Ishikawa (cell line): ENCODE measurements around the gene HEBP1.

ENCODE experiments used
- CEBPB ChIP-seq: IDR thresholded peaks from 2 replicates; pipeline ENCODE4 v1.6.1; 2012
- CREB1 ChIP-seq: IDR thresholded peaks from 2 replicates; pipeline ENCODE4 v1.6.1; 2012; ENCODE audit warnings: low read depth
- EGR1 ChIP-seq: IDR thresholded peaks from 2 replicates; pipeline ENCODE4 v1.6.1; 2012
- EP300 ChIP-seq: IDR thresholded peaks from 2 replicates; pipeline ENCODE4 v1.6.1; 2012; ENCODE audit warnings: borderline replicate concordance
- FOXM1 ChIP-seq: IDR thresholded peaks from 2 replicates; pipeline ENCODE4 v1.6.1; 2012; ENCODE audit warnings: low read depth, borderline replicate concordance
- MAX ChIP-seq: IDR thresholded peaks from 2 replicates; pipeline ENCODE4 v1.6.1; 2012
- NFIC ChIP-seq: IDR thresholded peaks from 2 replicates; pipeline ENCODE4 v1.6.1; 2012
- RAD21 ChIP-seq: IDR thresholded peaks from 2 replicates; pipeline ENCODE4 v1.6.1; 2012; ENCODE audit warnings: low read depth
- TAF1 ChIP-seq: IDR thresholded peaks from 2 replicates; pipeline ENCODE4 v1.6.1; 2012; ENCODE audit warnings: low read depth, mild to moderate bottlenecking
- TCF12 ChIP-seq: IDR thresholded peaks from 2 replicates; pipeline ENCODE4 v1.6.1; 2012; ENCODE audit warnings: low read depth
- TEAD4 ChIP-seq: IDR thresholded peaks from 2 replicates; pipeline ENCODE4 v1.6.1; 2012
- YY1 ChIP-seq: IDR thresholded peaks from 2 replicates; pipeline ENCODE4 v1.6.1; 2012; ENCODE audit warnings: low read depth
- ZBTB7A ChIP-seq: IDR thresholded peaks from 2 replicates; pipeline ENCODE4 v1.6.1; 2012; ENCODE audit warnings: low read depth
- TF ChIP-seq, protein P1 (sequence below): IDR thresholded peaks from 2 replicates; pipeline ENCODE4 v1.6.1; 2012; ENCODE audit warnings: low read depth, mild to moderate bottlenecking
- TF ChIP-seq, protein P2 (sequence below): IDR thresholded peaks from 2 replicates; pipeline ENCODE4 v1.6.1; 2012

Gene HEBP1

GRCh38 chr12:13023811-13024530 lies 23.9 kb upstream of the HEBP1 start:
- TF ChIP-seq RAD21 = peak; percentile 82
- TF ChIP-seq NFIC = no peak

GRCh38 chr12:13022851-13023271 lies 22.8 kb upstream of the HEBP1 start:
- TF ChIP-seq TEAD4 = no peak
- TF ChIP-seq ZBTB7A = no peak
- no peak for TF ChIP-seq FOXM1
- no peak for TF ChIP-seq MAX
- TF ChIP-seq EP300 = no peak

DNA sequence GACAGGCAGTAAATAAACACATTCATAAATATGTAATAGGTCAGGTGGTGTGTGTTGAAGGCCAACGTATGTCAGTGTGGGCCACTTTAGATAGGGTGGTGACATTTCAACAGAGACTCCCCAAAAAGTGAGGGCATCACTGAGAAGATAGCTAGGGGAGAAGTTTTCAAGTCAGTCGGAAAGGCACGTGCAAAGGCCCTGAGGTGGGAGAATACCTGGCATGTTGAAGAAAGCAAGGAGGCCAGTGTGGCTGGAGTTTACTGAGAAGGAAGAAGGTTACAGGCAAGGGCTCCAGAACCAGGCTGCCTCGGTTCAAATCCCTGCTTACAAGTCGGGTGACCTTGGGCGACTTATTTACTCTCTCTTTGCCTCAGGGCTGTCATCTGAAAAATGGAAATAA lies 11.0 kb upstream of the HEBP1 start:
- no peak for TF ChIP-seq TEAD4
- no peak for TF ChIP-seq CEBPB

DNA sequence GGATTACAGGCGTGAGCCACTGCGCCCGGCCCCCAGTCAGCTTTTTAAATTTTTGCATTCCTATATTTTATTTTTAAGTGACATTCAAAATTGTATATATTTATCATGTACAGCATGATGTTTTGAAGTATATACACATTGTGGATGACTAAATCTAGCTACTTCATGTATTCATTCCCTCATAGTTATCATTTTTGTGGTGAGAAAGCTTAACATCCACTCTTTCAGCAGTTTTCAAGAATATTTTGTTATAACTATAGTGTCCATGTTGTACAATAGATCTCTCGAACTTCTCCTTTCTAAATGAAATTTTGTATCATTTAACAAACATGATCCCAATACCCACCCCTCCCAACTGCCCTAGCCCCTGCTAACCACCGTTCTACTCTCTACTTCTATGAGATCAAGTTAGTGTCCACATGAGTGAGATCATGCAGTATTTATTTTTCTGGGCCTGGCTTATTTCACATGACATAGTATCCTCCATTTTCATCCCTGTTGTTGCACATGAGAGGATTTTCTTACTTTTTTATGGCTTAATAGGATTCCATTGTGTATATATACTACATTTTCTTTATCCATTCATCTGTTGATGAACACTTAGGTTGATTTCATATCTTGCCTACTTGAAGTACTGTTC lies 8.8 kb upstream of the HEBP1 start:
- TF ChIP-seq MAX (no peak), RAD21 (no peak), YY1 (no peak), CREB1 (no peak), TCF12 (no peak), TAF1 (no peak), NFIC (no peak), EGR1 (no peak), CEBPB (no peak), FOXM1 (no peak)
- TF ChIP-seq, protein P1, sequence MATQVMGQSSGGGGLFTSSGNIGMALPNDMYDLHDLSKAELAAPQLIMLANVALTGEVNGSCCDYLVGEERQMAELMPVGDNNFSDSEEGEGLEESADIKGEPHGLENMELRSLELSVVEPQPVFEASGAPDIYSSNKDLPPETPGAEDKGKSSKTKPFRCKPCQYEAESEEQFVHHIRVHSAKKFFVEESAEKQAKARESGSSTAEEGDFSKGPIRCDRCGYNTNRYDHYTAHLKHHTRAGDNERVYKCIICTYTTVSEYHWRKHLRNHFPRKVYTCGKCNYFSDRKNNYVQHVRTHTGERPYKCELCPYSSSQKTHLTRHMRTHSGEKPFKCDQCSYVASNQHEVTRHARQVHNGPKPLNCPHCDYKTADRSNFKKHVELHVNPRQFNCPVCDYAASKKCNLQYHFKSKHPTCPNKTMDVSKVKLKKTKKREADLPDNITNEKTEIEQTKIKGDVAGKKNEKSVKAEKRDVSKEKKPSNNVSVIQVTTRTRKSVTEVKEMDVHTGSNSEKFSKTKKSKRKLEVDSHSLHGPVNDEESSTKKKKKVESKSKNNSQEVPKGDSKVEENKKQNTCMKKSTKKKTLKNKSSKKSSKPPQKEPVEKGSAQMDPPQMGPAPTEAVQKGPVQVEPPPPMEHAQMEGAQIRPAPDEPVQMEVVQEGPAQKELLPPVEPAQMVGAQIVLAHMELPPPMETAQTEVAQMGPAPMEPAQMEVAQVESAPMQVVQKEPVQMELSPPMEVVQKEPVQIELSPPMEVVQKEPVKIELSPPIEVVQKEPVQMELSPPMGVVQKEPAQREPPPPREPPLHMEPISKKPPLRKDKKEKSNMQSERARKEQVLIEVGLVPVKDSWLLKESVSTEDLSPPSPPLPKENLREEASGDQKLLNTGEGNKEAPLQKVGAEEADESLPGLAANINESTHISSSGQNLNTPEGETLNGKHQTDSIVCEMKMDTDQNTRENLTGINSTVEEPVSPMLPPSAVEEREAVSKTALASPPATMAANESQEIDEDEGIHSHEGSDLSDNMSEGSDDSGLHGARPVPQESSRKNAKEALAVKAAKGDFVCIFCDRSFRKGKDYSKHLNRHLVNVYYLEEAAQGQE = no peak

DNA sequence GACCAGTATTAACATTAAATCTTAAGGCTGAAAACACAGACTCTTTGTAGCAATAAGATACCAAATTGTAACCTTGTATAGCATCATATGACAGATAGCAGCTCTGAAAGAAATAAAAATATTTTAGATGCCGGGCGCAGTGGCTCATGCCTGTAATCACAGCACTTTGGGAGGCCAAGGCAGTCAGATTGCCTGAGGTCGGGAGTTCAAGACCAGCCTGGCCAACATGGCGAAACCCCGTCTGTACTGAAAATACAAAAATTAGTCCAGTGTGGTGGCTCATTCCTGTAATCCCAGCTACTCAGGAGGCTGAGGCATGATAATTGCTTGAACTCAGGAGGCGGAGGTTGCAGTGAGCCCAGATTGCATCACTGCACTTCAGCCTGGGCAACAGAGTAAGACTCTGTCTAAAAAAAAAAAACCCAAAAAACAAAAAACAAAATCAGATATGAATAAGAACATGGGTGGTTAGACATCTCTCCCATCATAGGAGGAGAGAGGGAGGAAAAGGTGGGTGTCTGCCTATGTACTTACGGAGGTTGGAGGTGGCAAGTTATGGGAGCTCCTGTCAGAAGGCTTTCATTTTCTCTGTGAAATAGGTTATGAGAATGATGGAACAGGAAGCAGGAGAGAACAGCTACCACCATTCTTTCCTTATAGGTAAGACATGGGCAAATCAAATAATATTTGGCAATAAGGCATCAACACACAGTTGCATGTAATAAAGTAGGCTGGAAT lies 7.6 kb upstream of the HEBP1 start:
- TF ChIP-seq YY1 (no peak), FOXM1 (no peak), CREB1 (no peak), RAD21 (no peak), MAX (no peak), TCF12 (no peak), EP300 (no peak), ZBTB7A (no peak), EGR1 (no peak), TAF1 (no peak), CEBPB (no peak), NFIC (no peak)
- TF ChIP-seq, protein P1 = no peak
- TF ChIP-seq, protein P2, sequence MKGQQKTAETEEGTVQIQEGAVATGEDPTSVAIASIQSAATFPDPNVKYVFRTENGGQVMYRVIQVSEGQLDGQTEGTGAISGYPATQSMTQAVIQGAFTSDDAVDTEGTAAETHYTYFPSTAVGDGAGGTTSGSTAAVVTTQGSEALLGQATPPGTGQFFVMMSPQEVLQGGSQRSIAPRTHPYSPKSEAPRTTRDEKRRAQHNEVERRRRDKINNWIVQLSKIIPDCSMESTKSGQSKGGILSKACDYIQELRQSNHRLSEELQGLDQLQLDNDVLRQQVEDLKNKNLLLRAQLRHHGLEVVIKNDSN = no peak

- no peak for TF ChIP-seq CREB1
- TF ChIP-seq, protein P2 = no peak
- TF ChIP-seq ZBTB7A = no peak
- TF ChIP-seq MAX = no peak
- TF ChIP-seq, protein P1 = no peak
- no peak for TF ChIP-seq CEBPB
- TF ChIP-seq NFIC = no peak
- TF ChIP-seq FOXM1 = no peak
- no peak for TF ChIP-seq YY1
- TF ChIP-seq EP300 = no peak
- TF ChIP-seq RAD21 = no peak
Observed at GRCh38 chr12:13005649-13006048, 5.6 kb upstream of the HEBP1 start.
